K562 (cell line): ENCODE measurements around the gene ATG4C. TPM values are rescaled to one million over a fixed set of nuclear protein-coding genes. Genes with fewer than 3 reads are reported as not detected.
A peak's percentile ranks its signal among the peaks of the same experiment; 100 is the strongest.

Experiments used
- ATAC-seq: fragments of 200-7000 bp; cut with Tn5 transposase; 3 replicates; pipeline ENCODE4 v1.9.1; 2020; ENCODE audit warnings: moderate library complexity
- BruUV-seq: library from RNA; stranded (reverse); fragments of 400-500 nt; replicated peaks from 2 replicates; lab custom pipeline; 2021; lab: Mats Ljungman, UMichigan
- CTCF ChIA-PET: fragments of 300-600 bp; formaldehyde crosslinking; extraction: SDS; loops from one replicate; lab custom pipeline; 2021; ENCODE audit warnings: low intra/inter-chr PET ratio; lab: Yijun Ruan, JAX
- POLR2A ChIA-PET: fragments of 300-600, 350-650 bp; sonication (Branson Sonifier 250); formaldehyde crosslinking; extraction: SDS; loops from one replicate; lab custom pipeline; 2021; ENCODE audit warnings: antibody characterized with exemption, inconsistent platforms; lab: Yijun Ruan, JAX
- DNase-seq, 4 experiments: peaks; one replicate each; pipeline versions ENCODE4 v3.0.0 to v3.0.0-alpha.2; 2011 to 2018; ENCODE audit warnings: low spot score in 3 of 4, mixed read lengths in 3 of 4; ENCODE audit errors: extremely low read depth in 1 of 4
- FAIRE-seq: peaks from 2 replicates; lab custom pipeline; 2011; peaks lifted over from hg19 to GRCh38; lab: Jason Lieb, UNC
- H2AFZ ChIP-seq: 2 replicates; pipeline ENCODE4 v1.6.0; 2011; ENCODE audit warnings: low read depth, low read length, control low read depth, inconsistent platforms
- H3K27ac ChIP-seq: fragments of 200-600 bp; 3 replicates; pipeline ENCODE4 v1.8.0; 2011; ENCODE audit warnings: low read depth, mild to moderate bottlenecking, control low read depth, inconsistent platforms, low read length, moderate library complexity, mixed read lengths; ENCODE audit errors: extremely low read depth
- H3K27me3 ChIP-seq, 2 experiments: fragments of 300-600 bp in 1 of 2; 2 replicates in 1 of 2; 3 replicates in 1 of 2; pipeline versions ENCODE4 v1.6.0 to v1.8.0; 2011; ENCODE audit warnings: inconsistent platforms in 2 of 2, low read length in 2 of 2, mild to moderate bottlenecking in 1 of 2, mixed read lengths in 1 of 2, moderate library complexity in 1 of 2; ENCODE audit not compliant: control insufficient read depth in 2 of 2, insufficient read depth in 2 of 2
- H3K36me3 ChIP-seq: fragments of 300-600 bp; 3 replicates; pipeline ENCODE4 v1.8.0; 2011; ENCODE audit warnings: mild to moderate bottlenecking, low read length, inconsistent platforms; ENCODE audit not compliant: control insufficient read depth, insufficient read depth
- H3K4me1 ChIP-seq, 2 experiments: fragments of 200-600 bp in 1 of 2; replicated peaks in 1 of 2; 2 replicates in 1 of 2; 3 replicates in 1 of 2; pipeline versions ENCODE4 v1.5.1 to v1.8.0; 2011; ENCODE audit warnings: inconsistent platforms in 2 of 2, low read length in 2 of 2, mild to moderate bottlenecking in 1 of 2, mixed read lengths in 1 of 2, moderate library complexity in 1 of 2; ENCODE audit not compliant: control insufficient read depth in 2 of 2, insufficient read depth in 2 of 2
- H3K4me2 ChIP-seq: 2 replicates; pipeline ENCODE4 v1.6.1; 2011; ENCODE audit warnings: low read length, control low read depth, inconsistent platforms, mixed read lengths; ENCODE audit not compliant: insufficient read depth
- H3K4me3 ChIP-seq: fragments of 200-600 bp; sonication (generic), shearing (Covaris generic); 2 replicates; pipeline ENCODE4 v1.5.1; 2016; ENCODE audit warnings: control low read depth, inconsistent platforms
- H3K79me2 ChIP-seq: fragments of 200-600 bp; 3 replicates; pipeline ENCODE4 v1.8.0; 2011; ENCODE audit warnings: low read length, inconsistent platforms; ENCODE audit not compliant: control insufficient read depth, insufficient read depth
- H3K9ac ChIP-seq, 2 experiments: 2 replicates each; pipeline versions ENCODE4 v1.6.0 to v1.6.1; 2011; ENCODE audit warnings: low read depth in 2 of 2, low read length in 2 of 2, control low read depth in 1 of 2, inconsistent platforms in 1 of 2, mild to moderate bottlenecking in 1 of 2, mixed read lengths in 1 of 2; ENCODE audit not compliant: insufficient read depth in 1 of 2
- H3K9me1 ChIP-seq: one replicate; pipeline ENCODE4 v1.6.0; 2011; ENCODE audit warnings: inconsistent platforms, mild to moderate bottlenecking, low read length, moderate library complexity; ENCODE audit not compliant: control insufficient read depth, insufficient read depth
- H3K9me3 ChIP-seq: replicated peaks from 2 replicates; pipeline ENCODE4 v1.5.1; 2011; ENCODE audit warnings: low read depth, low read length, inconsistent platforms; ENCODE audit not compliant: control insufficient read depth, insufficient read depth
- H4K20me1 ChIP-seq: replicated peaks from 2 replicates; pipeline ENCODE4 v1.6.1; 2011; ENCODE audit warnings: low read length, inconsistent platforms, mixed read lengths; ENCODE audit not compliant: control insufficient read depth, insufficient read depth
- GABPB1 ChIP-seq: sonication (generic); formaldehyde crosslinking; IDR thresholded peaks from 2 replicates; pipeline ENCODE4 v1.8.0; 2022; ENCODE audit warnings: mild to moderate bottlenecking, missing genetic modification reagents
- JUNB ChIP-seq: fragments of 450-650 bp; formaldehyde crosslinking; conservative IDR thresholded peaks from 2 replicates; pipeline ENCODE4 v1.4.0; 2020; ENCODE audit warnings: mild to moderate bottlenecking
- NR2C2 ChIP-seq, 2 experiments: fragments of 200-800 bp in 1 of 2; sonication (Bioruptor generic) in 1 of 2; sonication (generic) in 1 of 2; formaldehyde crosslinking in 1 of 2; IDR thresholded peaks; 2 replicates each; pipeline versions ENCODE4 v1.6.1 to v1.8.0; 2016 to 2022; ENCODE audit warnings: mild to moderate bottlenecking in 1 of 2, missing compliant biosample characterization in 1 of 2, missing genetic modification characterization in 1 of 2, missing genetic modification reagents in 1 of 2
- PHTF2 ChIP-seq: fragments of 250-450 bp; sonication (Bioruptor Pico); IDR thresholded peaks from 2 replicates; pipeline ENCODE4 v1.5.0; 2021; ENCODE audit warnings: mild to moderate bottlenecking
- SMARCA5 ChIP-seq: fragments of 450-650 bp; IDR thresholded peaks from 2 replicates; pipeline ENCODE4 v1.6.1; 2016
- SMARCE1 ChIP-seq: fragments of 450-650 bp; IDR thresholded peaks from 2 replicates; pipeline ENCODE4 v1.7.1; 2016; ENCODE audit warnings: mild to moderate bottlenecking
- ZBTB1 ChIP-seq: sonication (generic); formaldehyde crosslinking; IDR thresholded peaks from 2 replicates; pipeline ENCODE4 v1.8.1; 2023; ENCODE audit warnings: missing genetic modification reagents, low read depth, mild to moderate bottlenecking, borderline replicate concordance
- ZNF431 ChIP-seq: sonication (generic); formaldehyde crosslinking; IDR thresholded peaks from 2 replicates; pipeline ENCODE4 v1.8.0; 2022; ENCODE audit warnings: mild to moderate bottlenecking, missing genetic modification reagents
- WGBS: fragments of 100-300 bp; shearing (Covaris generic); methylation state at CpG from one replicate; pipeline ENCODE4 v1.1.6; 2016; ENCODE audit warnings: low coverage, mixed read lengths; ENCODE audit not compliant: insufficient coverage; ENCODE audit errors: missing lambda C conversion rate; 5-methylcytosine and 5-hydroxymethylcytosine counted together
- in situ Hi-C: fragments of 300-500 bp; cut with MboI; formaldehyde crosslinking; loops from 4 replicates; pipeline ENCODE4 v1.15.0; 2018; ENCODE audit warnings: inconsistent platforms, mixed read lengths
- intact Hi-C: fragments of 100-400 bp; cut with micrococcal nuclease; formaldehyde crosslinking; loops from 2 replicates; pipeline ENCODE4 v1.14.2; 2022
- polyA plus RNA-seq, 8 experiments: library from polyadenylated mRNA; depleted of rRNA in 4 of 8; stranded (reverse) in 5 of 8; unstranded in 3 of 8; fragments of >200 nt; fragmentation: Nextera tagmentation in 2 of 8; fragmentation: Illumina TruSeq in 1 of 8; extraction: Ambion mirVana in 2 of 8; extraction: Trizol in 1 of 8; gene quantifications; 2 replicates each; pipeline versions ENCODE4 v1.2.1 to v1.2.3, GENCODE V29; 2011 to 2014; ENCODE audit warnings: inconsistent platforms in 1 of 8, missing spikeins in 1 of 8
- total RNA-seq, 7 experiments: library from RNA; depleted of rRNA in 6 of 7; stranded (reverse); fragments of >200 nt in 6 of 7; fragmentation: Illumina TruSeq in 2 of 7; extraction: Trizol in 2 of 7; gene quantifications; 2 replicates each; pipeline versions ENCODE4 v1.2.1 to v1.2.3, GENCODE V29; 2011 to 2021; ENCODE audit warnings: low replicate concordance in 1 of 7
- TF ChIP-seq, protein P1 (sequence below): sonication (generic); formaldehyde crosslinking; IDR thresholded peaks from 2 replicates; pipeline ENCODE4 v1.8.0; 2022; ENCODE audit warnings: missing genetic modification reagents, mild to moderate bottlenecking, borderline replicate concordance
- TF ChIP-seq, protein P2 (sequence below), 2 experiments: fragments of 450-650 bp in 1 of 2; sonication (generic) in 1 of 2; formaldehyde crosslinking in 1 of 2; IDR thresholded peaks in 1 of 2; conservative IDR thresholded peaks in 1 of 2; 2 replicates each; pipeline versions ENCODE4 v1.6.1 to v1.8.1; 2016 to 2023; ENCODE audit warnings: mild to moderate bottlenecking in 2 of 2, moderate library complexity in 2 of 2, inconsistent platforms in 1 of 2, missing genetic modification reagents in 1 of 2

ATG4C gene
- total and polyA plus RNA-seq, 9 of the 15 experiments (the other 6 are each of a cell fraction or from before 2014, with no cell fraction given): 7.6 to 35.8 (median 16.1) TPM

DNA sequence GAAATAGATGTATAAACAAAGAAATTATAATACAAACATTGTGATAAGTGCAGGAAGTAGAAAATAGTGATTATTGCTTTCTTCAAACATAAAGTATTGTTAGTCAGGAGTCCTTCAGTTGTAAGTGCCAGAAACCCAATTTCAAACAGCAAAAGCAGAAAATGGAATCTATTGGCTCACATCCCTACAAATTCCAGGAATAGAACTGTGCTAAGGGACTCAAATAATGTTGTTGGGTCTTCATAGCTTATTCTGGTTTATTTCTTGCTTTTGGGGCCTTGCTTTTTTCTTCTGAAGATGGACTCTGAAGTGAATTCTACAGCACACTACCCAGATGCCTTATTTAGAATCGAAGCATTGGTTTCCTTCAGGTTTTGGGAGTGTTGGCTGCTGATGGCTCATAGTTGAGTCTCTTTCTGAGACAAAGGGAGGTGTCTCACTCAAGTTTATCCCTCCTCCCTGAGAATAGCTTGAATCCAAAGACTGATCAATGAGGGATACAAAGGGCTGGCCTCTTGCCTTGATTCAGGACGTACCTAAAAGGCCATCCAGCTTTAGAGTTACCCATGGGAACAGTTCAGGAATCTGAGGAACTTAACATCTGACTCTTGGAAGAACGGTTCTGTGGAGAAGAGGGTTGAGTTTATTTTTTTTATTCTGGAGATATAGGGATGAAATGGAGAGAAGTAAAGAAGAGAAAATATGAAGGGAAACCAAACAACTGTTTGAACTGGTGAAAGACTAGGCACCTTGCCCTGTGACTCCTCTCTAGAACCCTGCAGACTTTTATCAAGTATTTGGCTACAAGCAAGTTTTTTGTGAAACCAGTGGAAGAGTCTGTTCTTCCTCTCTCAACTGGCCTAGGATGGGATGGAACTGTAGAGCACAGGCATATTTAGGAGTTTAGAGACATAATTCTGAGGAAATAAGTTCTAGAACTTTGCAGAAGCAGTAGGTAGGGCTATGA is 39.0 kb upstream of the ATG4C start:
- DNase-seq: no peak
- Histone ChIP-seq H3K9me3 (0 out of 2 replicates have a peak, but pooled peaks cover 2% of the 10 kb centered on the region), H3K9me1 (no peaks in the 10 kb centered on the region), H3K36me3 (no peaks in the 10 kb centered on the region), H3K27ac (no peak overlapping the region), H4K20me1 (no peaks in the 10 kb centered on the region), H3K4me3 (no peak overlapping the region), H3K79me2 (no peaks in the 10 kb centered on the region), H3K4me2 (no peak overlapping the region), H3K4me1 (no peaks in the 10 kb centered on the region), H2AFZ (no peak overlapping the region), H3K27me3 (no peaks in the 10 kb centered on the region), H3K9ac (no peak overlapping the region)
- BruUV-seq: no TSS peak
- POLR2A ChIA-PET: interaction anchor here (1.3 kb wide), 1 partner anchor 9 kb away, joined by 3 read pairs; no protein-coding TSS in a partner anchor
- WGBS: 2% methylated on average over 3 of the region's 3 CpGs
- in situ Hi-C loops (loop anchor here (5.0 kb wide), 1 partner anchor 213 kb away; no protein-coding TSS in a partner anchor), intact Hi-C loops (loop anchor here (10.0 kb wide), 1 partner anchor 340 kb away; no protein-coding TSS in a partner anchor)
- CTCF ChIA-PET: interaction anchor here (1.6 to 2.9 kb wide), 2 partner anchors 237 to 352 kb away, joined by 4 to 19 read pairs; no protein-coding TSS in a partner anchor
- TF ChIP-seq, protein P1, sequence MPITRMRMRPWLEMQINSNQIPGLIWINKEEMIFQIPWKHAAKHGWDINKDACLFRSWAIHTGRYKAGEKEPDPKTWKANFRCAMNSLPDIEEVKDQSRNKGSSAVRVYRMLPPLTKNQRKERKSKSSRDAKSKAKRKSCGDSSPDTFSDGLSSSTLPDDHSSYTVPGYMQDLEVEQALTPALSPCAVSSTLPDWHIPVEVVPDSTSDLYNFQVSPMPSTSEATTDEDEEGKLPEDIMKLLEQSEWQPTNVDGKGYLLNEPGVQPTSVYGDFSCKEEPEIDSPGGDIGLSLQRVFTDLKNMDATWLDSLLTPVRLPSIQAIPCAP: no peak
- TF ChIP-seq ZNF431 (CRISPR knock-in tag) (no peak), SMARCE1 (no peak), NR2C2 (CRISPR knock-in tag; IDR thresholded peaks at IDR 0.05) (no peak), NR2C2 (tag; IDR thresholded peaks at IDR 0.05) (no peak), PHTF2 (CRISPR knock-in tag) (no peak), JUNB (CRISPR knock-in tag) (no peak), GABPB1 (CRISPR knock-in tag) (no peak), ZBTB1 (no peak), SMARCA5 (no peak)
- TF ChIP-seq, protein P2, sequence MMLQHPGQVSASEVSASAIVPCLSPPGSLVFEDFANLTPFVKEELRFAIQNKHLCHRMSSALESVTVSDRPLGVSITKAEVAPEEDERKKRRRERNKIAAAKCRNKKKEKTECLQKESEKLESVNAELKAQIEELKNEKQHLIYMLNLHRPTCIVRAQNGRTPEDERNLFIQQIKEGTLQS (IDR thresholded peaks at IDR 0.05): no peak
- TF ChIP-seq, protein P2 (CRISPR knock-in tag; conservative IDR thresholded peaks at IDR 0.05): no peak
- ATAC-seq: no peak
- peak; percentile 35 for FAIRE-seq
